Keratinocyte (primary cell): ENCODE results near the gene BCORL1. TPM values are rescaled to one million over a fixed set of nuclear protein-coding genes. Genes with fewer than 3 reads are reported as not detected.

Experiments used
- DNase-seq: peaks from one replicate; pipeline ENCODE4 v3.0.0-alpha.2; 2011; ENCODE audit warnings: low read depth, missing footprints, low spot score
- FAIRE-seq: peaks from 2 replicates; lab custom pipeline; 2011; peaks lifted over from hg19 to GRCh38; lab: Jason Lieb, UNC
- H2AFZ ChIP-seq: 2 replicates; pipeline ENCODE4 v1.6.0; 2012; ENCODE audit warnings: low read length, control low read depth, inconsistent platforms; ENCODE audit not compliant: control insufficient read depth
- H3K27ac ChIP-seq: 2 replicates; pipeline ENCODE4 v1.5.1; 2011; ENCODE audit warnings: low read length; ENCODE audit not compliant: control insufficient read depth, insufficient read depth
- H3K27me3 ChIP-seq: 3 replicates; pipeline ENCODE4 v1.6.0; 2011; ENCODE audit warnings: low read length; ENCODE audit not compliant: control insufficient read depth, insufficient read depth; ENCODE audit errors: extremely low read depth
- H3K36me3 ChIP-seq, 2 experiments: 2 replicates in 1 of 2; 3 replicates in 1 of 2; pipeline ENCODE4 v1.5.1; 2011; ENCODE audit warnings: low read length in 2 of 2, mild to moderate bottlenecking in 1 of 2; ENCODE audit not compliant: control insufficient read depth in 2 of 2, insufficient read depth in 2 of 2; ENCODE audit errors: extremely low read depth in 1 of 2
- H3K4me1 ChIP-seq: 3 replicates; pipeline ENCODE4 v1.5.1; 2011; ENCODE audit warnings: low read length; ENCODE audit not compliant: control insufficient read depth, insufficient read depth; ENCODE audit errors: extremely low read depth
- H3K4me2 ChIP-seq: 3 replicates; pipeline ENCODE4 v1.6.0; 2011; ENCODE audit warnings: low read depth, low read length; ENCODE audit not compliant: control insufficient read depth, insufficient read depth; ENCODE audit errors: extremely low read depth
- H3K4me3 ChIP-seq, 3 experiments: fragments of 200-600 bp in 1 of 3; sonication (generic) in 1 of 3; 2 replicates in 2 of 3; 3 replicates in 1 of 3; pipeline ENCODE4 v1.5.1; 2011 to 2016; ENCODE audit warnings: low read length in 3 of 3, mild to moderate bottlenecking in 3 of 3, control low read depth in 2 of 3, inconsistent platforms in 1 of 3, low read depth in 1 of 3, mixed read lengths in 1 of 3, mixed run types in 1 of 3, moderate library complexity in 1 of 3; ENCODE audit not compliant: control insufficient read depth in 2 of 3, insufficient read depth in 2 of 3; ENCODE audit errors: extremely low read depth in 1 of 3
- H3K79me2 ChIP-seq: 2 replicates; pipeline ENCODE4 v1.6.0; 2012; ENCODE audit warnings: low read length; ENCODE audit not compliant: control insufficient read depth, insufficient read depth
- H3K9ac ChIP-seq: 3 replicates; pipeline ENCODE4 v1.6.0; 2011; ENCODE audit warnings: low read length; ENCODE audit not compliant: control insufficient read depth, insufficient read depth; ENCODE audit errors: extremely low read depth
- H3K9me1 ChIP-seq: 3 replicates; pipeline ENCODE4 v1.6.0; 2011; ENCODE audit warnings: low read length; ENCODE audit not compliant: control insufficient read depth, insufficient read depth; ENCODE audit errors: extremely low read depth
- H3K9me3 ChIP-seq: 2 replicates; pipeline ENCODE4 v1.5.1; 2012; ENCODE audit warnings: low read depth, low read length; ENCODE audit not compliant: control insufficient read depth
- H4K20me1 ChIP-seq: 3 replicates; pipeline ENCODE4 v1.6.0; 2011; ENCODE audit warnings: low read length; ENCODE audit not compliant: control insufficient read depth, insufficient read depth; ENCODE audit errors: extremely low read depth
- EZH2 ChIP-seq: IDR thresholded peaks from one replicate; pipeline ENCODE4 v1.6.1; 2012; ENCODE audit warnings: inconsistent platforms, mild to moderate bottlenecking, low read length, moderate library complexity
- dilution Hi-C: fragments of 300-500 bp; cut with MboI; formaldehyde crosslinking; loops from one replicate; pipeline ENCODE4 v1.7.0; 2020; ENCODE audit warnings: low sequenced_read_pairs; ENCODE audit not compliant: extremely low pct_ligation_motif_present
- polyA plus RNA-seq, 5 experiments: library from polyadenylated mRNA; depleted of rRNA in 3 of 5; stranded (reverse) in 3 of 5; stranded (forward) in 1 of 5; unstranded in 1 of 5; fragments of >200 nt; gene quantifications; 1 replicate in 1 of 5; 2 replicates in 3 of 5; 3 replicates in 1 of 5; pipeline versions ENCODE4 v1.2.1 to v1.2.3, GENCODE V29; 2011 to 2012; ENCODE audit warnings: missing spikeins in 2 of 5, low read depth in 1 of 5, low replicate concordance in 1 of 5
- TF ChIP-seq, protein P1 (sequence below), 3 experiments: IDR thresholded peaks in 1 of 3; conservative IDR thresholded peaks in 1 of 3; optimal IDR thresholded peaks in 1 of 3; 2 replicates in 2 of 3; 3 replicates in 1 of 3; pipeline versions ENCODE3 to v1.5.1; 2011; ENCODE audit warnings: low read length in 3 of 3, mild to moderate bottlenecking in 3 of 3, moderate library complexity in 2 of 3, control low read depth in 1 of 3, inconsistent platforms in 1 of 3; ENCODE audit not compliant: insufficient read depth in 2 of 3; ENCODE audit errors: extremely low read depth in 1 of 3

Gene BCORL1
- polyA plus RNA-seq, 1 donor (not counting 4 experiments of a cell fraction or from before 2014, with no cell fraction given): 0.54 TPM

DNA sequence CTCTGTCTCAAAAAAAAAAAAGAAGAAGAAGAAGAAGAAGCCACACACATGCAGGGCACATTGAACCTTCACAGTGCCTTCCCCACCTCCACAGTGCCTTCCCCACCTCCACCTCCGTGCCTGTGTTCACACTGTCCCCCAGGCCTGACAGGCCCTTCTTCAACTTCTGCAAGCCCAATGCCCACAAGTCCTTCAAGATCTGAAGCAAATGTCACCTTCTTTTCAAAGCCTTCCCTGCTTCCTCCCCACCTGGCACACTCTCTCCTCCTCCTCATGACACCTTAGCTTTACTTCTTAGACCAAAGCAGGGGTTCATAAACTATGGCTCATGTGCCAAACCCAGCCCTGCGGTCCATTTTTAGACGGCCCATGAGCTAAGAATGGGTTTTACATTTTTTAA, 107.9 kb downstream of the BCORL1 start:
- no peak for TF ChIP-seq EZH2
- dilution Hi-C loops: no loop called here

DNA sequence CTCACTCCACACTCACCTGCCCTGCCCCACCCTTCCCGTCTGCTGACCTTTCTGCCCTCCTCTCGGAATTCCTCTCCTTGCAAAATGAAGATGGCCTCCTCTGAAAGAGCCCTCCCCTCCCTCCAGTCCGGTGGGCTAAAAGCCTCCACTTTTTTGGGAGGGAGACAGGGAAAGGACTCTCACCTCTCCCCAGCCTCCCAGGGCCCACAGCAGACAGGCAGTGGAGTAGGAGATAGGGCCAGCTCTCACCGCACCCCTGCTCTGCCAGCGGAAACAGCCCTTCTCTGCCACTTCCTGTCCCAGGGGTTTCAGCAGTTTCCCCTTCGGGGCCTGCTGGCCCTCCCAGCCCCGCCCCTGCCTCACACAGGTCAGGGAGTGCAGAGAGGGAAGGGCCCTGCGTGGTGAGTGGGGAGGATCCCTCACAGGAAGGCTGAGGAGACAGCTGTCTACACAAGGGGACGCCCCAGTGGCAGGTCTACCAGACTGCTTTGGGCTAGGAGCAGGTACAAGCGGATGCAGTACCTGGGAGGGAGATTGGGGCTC, 109.6 kb downstream of the BCORL1 start:
- no peak overlapping the region for H2AFZ ChIP-seq
- no peaks in the 10 kb centered on the region for H3K9me1 ChIP-seq
- H4K20me1 ChIP-seq: peaks cover 3% of the 10 kb centered on the region
- DNase-seq (no peak), FAIRE-seq (no peak)
- H3K4me2 ChIP-seq: no peak overlapping the region
- no peaks in the 10 kb centered on the region for H3K27me3 ChIP-seq
- no peaks in the 10 kb centered on the region for H3K9me3 ChIP-seq
- H3K4me3 ChIP-seq: no peak overlapping the region
- H3K27ac ChIP-seq: no peak overlapping the region
- no peaks in the 10 kb centered on the region for H3K36me3 ChIP-seq
- dilution Hi-C loops: no loop called here
- TF ChIP-seq, protein P1, sequence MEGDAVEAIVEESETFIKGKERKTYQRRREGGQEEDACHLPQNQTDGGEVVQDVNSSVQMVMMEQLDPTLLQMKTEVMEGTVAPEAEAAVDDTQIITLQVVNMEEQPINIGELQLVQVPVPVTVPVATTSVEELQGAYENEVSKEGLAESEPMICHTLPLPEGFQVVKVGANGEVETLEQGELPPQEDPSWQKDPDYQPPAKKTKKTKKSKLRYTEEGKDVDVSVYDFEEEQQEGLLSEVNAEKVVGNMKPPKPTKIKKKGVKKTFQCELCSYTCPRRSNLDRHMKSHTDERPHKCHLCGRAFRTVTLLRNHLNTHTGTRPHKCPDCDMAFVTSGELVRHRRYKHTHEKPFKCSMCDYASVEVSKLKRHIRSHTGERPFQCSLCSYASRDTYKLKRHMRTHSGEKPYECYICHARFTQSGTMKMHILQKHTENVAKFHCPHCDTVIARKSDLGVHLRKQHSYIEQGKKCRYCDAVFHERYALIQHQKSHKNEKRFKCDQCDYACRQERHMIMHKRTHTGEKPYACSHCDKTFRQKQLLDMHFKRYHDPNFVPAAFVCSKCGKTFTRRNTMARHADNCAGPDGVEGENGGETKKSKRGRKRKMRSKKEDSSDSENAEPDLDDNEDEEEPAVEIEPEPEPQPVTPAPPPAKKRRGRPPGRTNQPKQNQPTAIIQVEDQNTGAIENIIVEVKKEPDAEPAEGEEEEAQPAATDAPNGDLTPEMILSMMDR (optimal IDR thresholded peaks at IDR 0.05 in 1 of 3, IDR thresholded peaks at IDR 0.05 in 1 of 3, conservative IDR thresholded peaks at IDR 0.05 in 1 of 3; ENCODE audit: extremely low read depth in 1 of 3, insufficient read depth in 2 of 3, low read length in 3 of 3): peak in 2 of 3 experiments; percentile 2 to 44
- no peak for TF ChIP-seq EZH2
- peaks cover 43% of the 10 kb centered on the region for H3K79me2 ChIP-seq
- peaks cover 9% of the 10 kb centered on the region for H3K4me1 ChIP-seq
- H3K9ac ChIP-seq: no peak overlapping the region

More for the DNA sequence above, 107.9 kb downstream of the BCORL1 start:
- Histone ChIP-seq H3K9me1 (no peaks in the 10 kb centered on the region), H4K20me1 (peaks cover 3% of the 10 kb centered on the region), H2AFZ (no peak overlapping the region), H3K4me1 (peaks cover 9% of the 10 kb centered on the region), H3K27ac (no peak overlapping the region), H3K9ac (no peak overlapping the region), H3K9me3 (no peaks in the 10 kb centered on the region), H3K4me2 (no peak overlapping the region), H3K27me3 (no peaks in the 10 kb centered on the region), H3K4me3 (no peak overlapping the region), H3K79me2 (peaks cover 55% of the 10 kb centered on the region), H3K36me3 (peaks cover 0 to under 1% of the 10 kb centered on the region in 2 experiments)
- DNase-seq (no peak), FAIRE-seq (no peak)

DNA sequence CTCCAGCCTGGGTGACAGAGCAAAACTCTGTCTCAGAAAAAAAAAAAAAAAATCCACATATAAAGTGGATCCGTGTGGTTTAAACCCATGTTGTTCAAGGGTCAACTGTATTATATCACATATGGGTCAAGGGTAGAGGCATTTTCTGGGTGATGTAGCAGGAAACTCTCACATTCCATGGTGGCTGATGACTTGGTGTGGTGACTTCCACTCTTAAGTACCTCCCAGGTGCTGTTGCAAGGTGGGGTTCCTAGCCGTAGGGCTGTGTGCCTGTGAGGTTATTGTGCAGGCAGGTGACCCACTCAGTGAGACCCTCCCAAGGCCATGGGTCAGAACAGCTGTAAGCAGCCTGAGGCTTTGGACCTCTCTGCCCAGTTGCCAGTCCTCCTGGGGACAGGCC, 110.8 kb downstream of the BCORL1 start:
- Histone ChIP-seq H3K27ac (no peak overlapping the region), H4K20me1 (peaks cover 10% of the 10 kb centered on the region), H3K9me1 (no peaks in the 10 kb centered on the region), H3K4me1 (peaks cover 18% of the 10 kb centered on the region), H3K27me3 (no peaks in the 10 kb centered on the region), H3K9ac (no peak overlapping the region), H3K4me3 (no peak overlapping the region), H3K9me3 (no peaks in the 10 kb centered on the region), H3K36me3 (no peaks in the 10 kb centered on the region), H3K79me2 (peaks cover 46% of the 10 kb centered on the region), H2AFZ (no peak overlapping the region), H3K4me2 (no peak overlapping the region)
- dilution Hi-C loops: no loop called here
- TF ChIP-seq EZH2: no peak
- TF ChIP-seq, protein P1 (optimal IDR thresholded peaks at IDR 0.05 in 1 of 3, IDR thresholded peaks at IDR 0.05 in 1 of 3, conservative IDR thresholded peaks at IDR 0.05 in 1 of 3; ENCODE audit: extremely low read depth in 1 of 3, insufficient read depth in 2 of 3, low read length in 3 of 3): no peak
- DNase-seq (no peak), FAIRE-seq (no peak)
